ENCODE data around the gene ULBP2.
"Not testable (repeated sequence)": the region's sequence is repeated elsewhere in the genome, so short reads cannot be mapped to it uniquely, and the experiment has no call there.

DNA sequence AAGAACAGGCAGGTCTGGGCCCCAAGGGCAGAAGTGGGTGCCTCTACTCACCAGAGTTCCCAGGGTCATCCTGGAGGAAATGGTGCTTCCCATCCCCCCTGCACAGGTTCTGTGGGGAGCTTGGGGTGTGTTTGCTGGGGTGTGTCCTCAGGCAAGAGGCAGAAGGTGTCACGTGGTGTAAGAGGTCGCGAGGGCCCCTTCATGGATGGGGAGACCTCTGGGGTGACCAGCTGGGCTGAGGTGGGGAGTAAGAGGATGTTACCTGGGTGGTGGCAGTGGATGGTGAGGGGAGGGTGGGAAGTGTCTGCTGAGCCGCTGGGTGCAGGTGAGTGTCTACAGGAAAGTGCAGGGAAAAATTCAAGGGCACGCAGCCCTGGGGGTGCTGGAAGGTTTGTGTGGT, 19.7 kb upstream of the ULBP2 start:
- TF ChIP-seq, protein P1, sequence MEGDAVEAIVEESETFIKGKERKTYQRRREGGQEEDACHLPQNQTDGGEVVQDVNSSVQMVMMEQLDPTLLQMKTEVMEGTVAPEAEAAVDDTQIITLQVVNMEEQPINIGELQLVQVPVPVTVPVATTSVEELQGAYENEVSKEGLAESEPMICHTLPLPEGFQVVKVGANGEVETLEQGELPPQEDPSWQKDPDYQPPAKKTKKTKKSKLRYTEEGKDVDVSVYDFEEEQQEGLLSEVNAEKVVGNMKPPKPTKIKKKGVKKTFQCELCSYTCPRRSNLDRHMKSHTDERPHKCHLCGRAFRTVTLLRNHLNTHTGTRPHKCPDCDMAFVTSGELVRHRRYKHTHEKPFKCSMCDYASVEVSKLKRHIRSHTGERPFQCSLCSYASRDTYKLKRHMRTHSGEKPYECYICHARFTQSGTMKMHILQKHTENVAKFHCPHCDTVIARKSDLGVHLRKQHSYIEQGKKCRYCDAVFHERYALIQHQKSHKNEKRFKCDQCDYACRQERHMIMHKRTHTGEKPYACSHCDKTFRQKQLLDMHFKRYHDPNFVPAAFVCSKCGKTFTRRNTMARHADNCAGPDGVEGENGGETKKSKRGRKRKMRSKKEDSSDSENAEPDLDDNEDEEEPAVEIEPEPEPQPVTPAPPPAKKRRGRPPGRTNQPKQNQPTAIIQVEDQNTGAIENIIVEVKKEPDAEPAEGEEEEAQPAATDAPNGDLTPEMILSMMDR (conservative IDR thresholded peaks at IDR 0.05), result not testable (repeated sequence)
- not testable (repeated sequence) for TF ChIP-seq EZH2 (IDR thresholded peaks at IDR 0.05; ENCODE audit: low read depth)

All from PC-9 (cell line).